Measurements from ENCODE around the gene IRGQ. TPM values are rescaled to one million over a fixed set of nuclear protein-coding genes. Genes with fewer than 3 reads are reported as not detected.
"Not testable (repeated sequence)": the region's sequence is repeated elsewhere in the genome, so short reads cannot be mapped to it uniquely, and the experiment has no call there.

IRGQ gene
- total and polyA plus RNA-seq, 4 donors, result 25.2 to 60.9 (median 45.9) TPM

DNA sequence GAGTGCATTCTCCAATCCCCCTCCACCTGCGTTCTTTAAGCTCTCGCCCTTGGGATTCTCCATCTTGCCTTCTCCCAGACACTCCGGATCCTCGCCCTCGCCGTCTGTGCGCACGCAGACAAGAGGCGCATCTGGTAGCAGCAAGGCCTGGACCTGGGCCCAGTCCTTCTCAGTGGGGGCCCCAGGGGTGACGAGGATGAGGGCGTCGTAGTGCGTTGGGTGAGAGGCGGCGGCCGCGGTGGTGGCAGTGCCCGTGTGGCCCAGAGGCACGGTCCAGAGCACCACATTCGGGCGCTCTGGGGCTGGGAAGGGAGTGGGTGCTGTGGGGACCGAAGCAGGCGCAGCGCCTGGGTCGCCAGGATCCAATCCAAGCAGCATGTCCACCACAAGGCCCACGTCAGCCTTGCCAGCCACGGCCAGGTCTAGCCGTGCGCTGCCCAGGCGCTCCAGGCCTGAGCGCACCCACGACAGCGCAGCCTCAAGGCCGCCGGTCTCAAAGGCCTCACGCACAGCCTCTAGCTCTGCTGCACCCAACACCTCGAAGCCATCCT is 3.1 kb downstream of the IRGQ start:
- Histone ChIP-seq H3K4me1 (ENCODE audit: control insufficient read depth, insufficient read depth, low read length) (peaks cover 38% of the 10 kb centered on the region), H3K9me3 (ENCODE audit: control insufficient read depth, insufficient read depth, low read length) (no peaks in the 10 kb centered on the region), H3K36me3 (ENCODE audit: control insufficient read depth, insufficient read depth, low read length) (peaks cover 60% of the 10 kb centered on the region), H3K27me3 (ENCODE audit: control insufficient read depth, insufficient read depth, low read length) (no peaks in the 10 kb centered on the region), H3K27ac (ENCODE audit: low read depth, low read length) (no peak overlapping the region), H3K4me3 (ENCODE audit: low read depth, low read length) (no peak overlapping the region)
- DNase-seq (ENCODE audit: low read depth in 4 of 6, low spot score in 6 of 6), result no peak
- WGBS (ENCODE audit: insufficient coverage), result 91% methylated on average over 37 of the region's 37 CpGs

DNA sequence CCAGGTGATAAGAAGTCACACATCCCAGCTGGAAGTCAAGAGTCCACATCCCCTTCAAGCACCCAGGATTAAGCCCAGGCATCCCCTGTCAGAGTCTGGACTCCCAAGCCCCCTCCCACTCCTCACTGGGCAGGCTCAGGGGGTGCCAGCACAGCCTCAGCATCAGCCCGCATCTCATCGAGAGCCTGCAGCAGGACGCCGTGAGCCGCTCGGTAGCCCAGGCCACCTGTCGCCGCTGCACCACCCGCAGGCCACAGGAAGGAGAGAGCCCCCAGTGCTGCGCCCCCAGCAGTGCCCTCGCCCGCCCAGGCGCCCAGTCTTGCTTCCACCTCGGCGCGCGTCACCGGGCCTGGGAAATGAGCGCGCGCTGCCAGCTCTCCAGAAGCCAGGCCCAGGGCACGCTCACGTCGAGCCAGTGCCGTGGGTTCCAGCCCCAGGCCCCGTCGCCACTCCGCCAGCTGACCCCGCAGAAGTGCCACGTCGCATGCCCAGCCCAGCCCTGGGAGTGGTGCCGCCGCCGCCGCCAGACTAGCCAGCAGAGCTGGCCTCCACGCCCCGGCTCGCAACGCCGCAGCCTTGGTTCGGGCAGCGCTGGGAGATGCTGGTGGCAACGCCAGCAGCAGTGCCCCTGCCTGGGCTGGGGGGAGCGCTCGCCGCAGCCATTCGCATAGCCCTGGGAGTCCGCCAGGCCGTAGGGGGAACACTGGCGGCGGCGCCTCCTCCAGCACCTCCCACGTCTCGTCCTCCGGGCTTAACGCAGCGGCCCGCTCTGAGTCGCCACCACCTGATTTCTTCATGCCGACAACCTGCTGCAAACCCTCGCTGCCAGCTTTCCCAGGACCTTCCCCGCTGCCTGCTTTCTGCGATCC is 3.8 kb downstream of the IRGQ start:
- DNase-seq (ENCODE audit: low read depth in 4 of 6, low spot score in 6 of 6), result no peak
- H3K4me1 ChIP-seq (ENCODE audit: control insufficient read depth, insufficient read depth, low read length), result peaks cover 36% of the 10 kb centered on the region
- no peak overlapping the region for H3K27ac ChIP-seq (ENCODE audit: low read depth, low read length)
- H3K4me3 ChIP-seq (ENCODE audit: low read depth, low read length), result no peak overlapping the region
- H3K36me3 ChIP-seq (ENCODE audit: control insufficient read depth, insufficient read depth, low read length), result peaks cover 60% of the 10 kb centered on the region
- H3K27me3 ChIP-seq (ENCODE audit: control insufficient read depth, insufficient read depth, low read length), result no peaks in the 10 kb centered on the region
- no peaks in the 10 kb centered on the region for H3K9me3 ChIP-seq (ENCODE audit: control insufficient read depth, insufficient read depth, low read length)
- WGBS (ENCODE audit: insufficient coverage), result 94% methylated on average over 62 of the region's 63 CpGs

GRCh38 chr19:43589678-43590077 is 6.3 kb downstream of the IRGQ start:
- Histone ChIP-seq H3K4me3 (ENCODE audit: low read depth, low read length) (no peak overlapping the region), H3K9me3 (ENCODE audit: control insufficient read depth, insufficient read depth, low read length) (no peaks in the 10 kb centered on the region), H3K27ac (ENCODE audit: low read depth, low read length) (no peak overlapping the region), H3K4me1 (ENCODE audit: control insufficient read depth, insufficient read depth, low read length) (peaks cover 17% of the 10 kb centered on the region), H3K27me3 (ENCODE audit: control insufficient read depth, insufficient read depth, low read length) (no peaks in the 10 kb centered on the region), H3K36me3 (ENCODE audit: control insufficient read depth, insufficient read depth, low read length) (peaks cover 76% of the 10 kb centered on the region)
- no peak for DNase-seq (ENCODE audit: low read depth in 4 of 6, low spot score in 6 of 6)
- WGBS (ENCODE audit: insufficient coverage), result 90% methylated on average over 5 of the region's 6 CpGs

DNA sequence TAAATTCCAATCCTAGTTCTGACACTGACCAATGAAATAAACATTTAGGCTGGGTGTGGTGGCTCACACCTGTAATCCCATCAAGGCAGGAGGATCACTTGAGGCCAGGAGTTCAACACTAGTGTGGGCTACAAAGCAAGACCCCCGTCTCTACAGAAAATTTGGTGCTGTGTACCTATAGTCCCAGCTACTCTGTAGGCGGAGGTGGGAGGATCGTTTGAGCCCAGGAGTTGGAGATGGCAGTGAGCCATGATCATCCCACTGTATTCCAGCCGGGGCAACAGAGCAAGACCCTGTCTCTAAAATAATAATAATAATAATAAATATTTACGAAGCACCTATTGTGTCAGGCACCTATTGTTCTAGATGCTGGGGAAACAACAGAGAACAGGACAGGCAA is 6.7 kb downstream of the IRGQ start:
- WGBS (ENCODE audit: insufficient coverage), result 100% methylated on average over 1 of the region's 5 CpGs
- no peaks in the 10 kb centered on the region for H3K27me3 ChIP-seq (ENCODE audit: control insufficient read depth, insufficient read depth, low read length)
- H3K4me3 ChIP-seq (ENCODE audit: low read depth, low read length), result no peak overlapping the region
- no peak for DNase-seq (ENCODE audit: low read depth in 4 of 6, low spot score in 6 of 6)
- peaks cover 74% of the 10 kb centered on the region for H3K36me3 ChIP-seq (ENCODE audit: control insufficient read depth, insufficient read depth, low read length)
- H3K4me1 ChIP-seq (ENCODE audit: control insufficient read depth, insufficient read depth, low read length), result peaks cover 13% of the 10 kb centered on the region
- H3K27ac ChIP-seq (ENCODE audit: low read depth, low read length), result no peak overlapping the region
- H3K9me3 ChIP-seq (ENCODE audit: control insufficient read depth, insufficient read depth, low read length), result no peaks in the 10 kb centered on the region

DNA sequence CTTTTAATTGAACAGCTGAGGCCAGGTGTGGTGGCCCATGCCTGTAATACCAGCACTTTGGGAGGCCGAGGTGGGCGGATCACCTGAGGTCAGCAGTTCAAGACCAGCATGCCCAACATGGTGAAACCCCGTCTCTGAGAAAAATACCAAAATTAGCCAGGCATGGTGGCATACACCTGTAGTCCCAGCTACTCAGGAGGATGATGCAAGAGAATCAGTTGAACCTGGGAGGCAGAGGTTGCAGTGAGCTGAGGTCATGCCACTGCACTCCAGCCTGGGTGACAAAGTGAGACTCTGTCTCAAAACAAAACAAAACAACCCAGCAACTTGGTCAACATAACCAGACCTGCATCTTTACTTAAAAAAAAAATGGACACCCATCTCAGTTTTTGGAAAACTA is 8.9 kb downstream of the IRGQ start:
- H3K4me3 ChIP-seq (ENCODE audit: low read depth, low read length); H3K4me1 ChIP-seq (ENCODE audit: control insufficient read depth, insufficient read depth, low read length); H3K9me3 ChIP-seq (ENCODE audit: control insufficient read depth, insufficient read depth, low read length); H3K27me3 ChIP-seq (ENCODE audit: control insufficient read depth, insufficient read depth, low read length); H3K27ac ChIP-seq (ENCODE audit: low read depth, low read length); DNase-seq (ENCODE audit: low read depth in 4 of 6, low spot score in 6 of 6): not testable (repeated sequence)
- peaks cover 58% of the 10 kb centered on the region for H3K36me3 ChIP-seq (ENCODE audit: control insufficient read depth, insufficient read depth, low read length)
- 100% methylated on average over 3 of the region's 3 CpGs for WGBS (ENCODE audit: insufficient coverage)

DNA sequence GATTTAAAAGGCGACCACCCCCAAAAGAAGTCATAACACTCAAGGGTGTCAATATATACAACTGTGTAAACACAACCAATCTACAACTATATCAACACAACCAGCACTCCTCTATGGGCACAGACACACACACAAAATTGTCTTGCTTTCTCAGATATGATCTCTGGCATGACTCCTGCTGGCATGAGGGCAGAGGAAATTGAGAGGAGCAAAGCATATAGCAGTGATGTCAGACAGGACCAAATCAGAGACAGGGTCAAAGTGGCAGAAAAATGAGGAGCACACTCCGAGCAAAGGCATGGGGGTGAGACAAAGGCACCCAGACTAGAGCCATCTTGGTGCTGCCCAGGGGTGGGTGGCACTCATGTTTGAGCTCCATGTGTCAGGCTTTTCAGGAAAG is 9.6 kb downstream of the IRGQ start:
- no peaks in the 10 kb centered on the region for H3K27me3 ChIP-seq (ENCODE audit: control insufficient read depth, insufficient read depth, low read length)
- H3K4me1 ChIP-seq (ENCODE audit: control insufficient read depth, insufficient read depth, low read length), result peaks cover 8% of the 10 kb centered on the region
- no peak overlapping the region for H3K4me3 ChIP-seq (ENCODE audit: low read depth, low read length)
- H3K36me3 ChIP-seq (ENCODE audit: control insufficient read depth, insufficient read depth, low read length), result peaks cover 52% of the 10 kb centered on the region
- DNase-seq (ENCODE audit: low read depth in 4 of 6, low spot score in 6 of 6), result no peak
- WGBS (ENCODE audit: insufficient coverage), result 82% methylated on average over 1 of the region's 2 CpGs
- no peaks in the 10 kb centered on the region for H3K9me3 ChIP-seq (ENCODE audit: control insufficient read depth, insufficient read depth, low read length)
- H3K27ac ChIP-seq (ENCODE audit: low read depth, low read length), result no peak overlapping the region

DNA sequence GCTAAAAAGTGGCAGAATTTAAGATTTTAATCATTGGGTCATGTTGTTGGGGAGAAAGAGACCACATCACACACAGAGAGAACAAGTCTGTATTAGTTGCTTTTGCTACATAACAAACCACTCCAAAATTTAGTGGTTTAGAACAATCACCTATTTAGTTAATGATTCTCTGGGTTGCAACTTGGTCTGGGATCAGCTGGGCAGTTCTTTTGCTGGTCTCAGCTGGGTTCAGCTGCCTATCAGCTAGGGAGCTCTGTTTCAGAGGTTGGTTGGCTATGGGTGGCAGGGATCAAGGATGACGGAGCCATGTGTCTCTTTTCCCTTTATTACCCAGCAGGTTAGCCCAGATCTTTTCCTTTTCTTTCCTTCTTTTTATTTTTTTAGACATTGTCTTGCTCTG is 11.4 kb downstream of the IRGQ start:
- Histone ChIP-seq H3K27ac (ENCODE audit: low read depth, low read length) (no peak overlapping the region), H3K9me3 (ENCODE audit: control insufficient read depth, insufficient read depth, low read length) (no peaks in the 10 kb centered on the region), H3K36me3 (ENCODE audit: control insufficient read depth, insufficient read depth, low read length) (peaks cover 34% of the 10 kb centered on the region), H3K4me1 (ENCODE audit: control insufficient read depth, insufficient read depth, low read length) (peaks cover 23% of the 10 kb centered on the region), H3K4me3 (ENCODE audit: low read depth, low read length) (no peak overlapping the region), H3K27me3 (ENCODE audit: control insufficient read depth, insufficient read depth, low read length) (no peaks in the 10 kb centered on the region)
- WGBS (ENCODE audit: insufficient coverage), result 86% methylated on average over 1 of the region's 1 CpG
- DNase-seq (ENCODE audit: low read depth in 4 of 6, low spot score in 6 of 6), result no peak

DNA sequence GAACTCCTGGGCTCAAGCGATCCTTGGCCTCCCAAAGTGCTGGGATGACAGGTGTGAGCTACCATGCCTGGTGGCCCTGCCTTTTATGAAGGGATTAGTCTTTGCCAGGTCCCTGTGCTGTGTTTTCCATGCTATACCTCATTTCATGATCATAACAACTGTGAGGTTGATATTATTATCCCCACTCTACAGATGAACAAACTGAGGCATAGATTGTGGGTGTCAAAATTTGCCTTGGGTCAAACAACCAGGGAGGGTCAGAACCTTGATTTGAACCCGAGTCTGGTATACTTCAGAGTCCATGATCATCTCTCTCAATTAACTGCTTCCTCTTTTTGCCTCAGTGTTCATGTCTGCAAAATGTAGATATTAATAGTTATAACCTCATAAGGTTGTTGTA is 13.4 kb downstream of the IRGQ start:
- H3K4me3 ChIP-seq (ENCODE audit: low read depth, low read length), result no peak overlapping the region

DNA sequence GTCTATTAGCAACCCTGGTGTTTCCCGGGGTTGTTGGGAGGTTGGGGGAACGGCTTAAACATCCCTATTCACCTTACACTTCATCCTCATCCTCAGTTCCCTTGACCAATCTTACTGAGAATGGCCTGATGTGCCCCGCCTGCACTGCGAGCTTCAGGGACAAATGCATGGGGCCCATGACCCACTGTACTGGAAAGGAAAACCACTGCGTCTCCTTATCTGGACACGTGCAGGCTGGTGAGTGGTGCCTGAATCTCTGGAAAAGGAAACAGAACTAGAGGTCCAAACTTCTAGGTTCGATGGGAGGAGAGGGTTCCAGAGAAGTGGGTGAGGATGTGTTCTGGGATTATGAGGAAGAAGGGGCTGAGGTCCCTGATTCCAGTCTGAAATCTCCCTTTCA is 14.5 kb downstream of the IRGQ start:
- Histone ChIP-seq H3K4me1 (ENCODE audit: control insufficient read depth, insufficient read depth, low read length) (peaks cover 30% of the 10 kb centered on the region), H3K4me3 (ENCODE audit: low read depth, low read length) (no peak overlapping the region), H3K27ac (ENCODE audit: low read depth, low read length) (no peak overlapping the region), H3K36me3 (ENCODE audit: control insufficient read depth, insufficient read depth, low read length) (peaks cover 23% of the 10 kb centered on the region), H3K27me3 (ENCODE audit: control insufficient read depth, insufficient read depth, low read length) (no peaks in the 10 kb centered on the region), H3K9me3 (ENCODE audit: control insufficient read depth, insufficient read depth, low read length) (no peaks in the 10 kb centered on the region)
- no peak for DNase-seq (ENCODE audit: low read depth in 4 of 6, low spot score in 6 of 6)
- WGBS (ENCODE audit: insufficient coverage), result 62% methylated on average over 2 of the region's 7 CpGs

More for the DNA sequence above, 13.4 kb downstream of the IRGQ start:
- no peak overlapping the region for H3K27ac ChIP-seq (ENCODE audit: low read depth, low read length)
- WGBS (ENCODE audit: insufficient coverage), result no CpG with 5 or more reads among the region's 2 CpGs
- H3K27me3 ChIP-seq (ENCODE audit: control insufficient read depth, insufficient read depth, low read length), result no peaks in the 10 kb centered on the region
- peaks cover 28% of the 10 kb centered on the region for H3K36me3 ChIP-seq (ENCODE audit: control insufficient read depth, insufficient read depth, low read length)
- H3K4me1 ChIP-seq (ENCODE audit: control insufficient read depth, insufficient read depth, low read length), result peaks cover 23% of the 10 kb centered on the region
- no peaks in the 10 kb centered on the region for H3K9me3 ChIP-seq (ENCODE audit: control insufficient read depth, insufficient read depth, low read length)
- no peak for DNase-seq (ENCODE audit: low read depth in 4 of 6, low spot score in 6 of 6)

GRCh38 chr19:43578787-43579186 is 17.1 kb downstream of the IRGQ start:
- WGBS (ENCODE audit: insufficient coverage), result 92% methylated on average over 3 of the region's 3 CpGs
- H3K27me3 ChIP-seq (ENCODE audit: control insufficient read depth, insufficient read depth, low read length), result no peaks in the 10 kb centered on the region
- peaks cover 50% of the 10 kb centered on the region for H3K4me1 ChIP-seq (ENCODE audit: control insufficient read depth, insufficient read depth, low read length)
- no peak for DNase-seq (ENCODE audit: low read depth in 4 of 6, low spot score in 6 of 6)
- H3K27ac ChIP-seq (ENCODE audit: low read depth, low read length), result no peak overlapping the region
- H3K36me3 ChIP-seq (ENCODE audit: control insufficient read depth, insufficient read depth, low read length), result peaks cover 10% of the 10 kb centered on the region
- H3K9me3 ChIP-seq (ENCODE audit: control insufficient read depth, insufficient read depth, low read length), result no peaks in the 10 kb centered on the region
- H3K4me3 ChIP-seq (ENCODE audit: low read depth, low read length), result no peak overlapping the region
